NCI-H2081 treated with DMSO at 0.1 percent for 48 hours (cell line): ENCODE data around the gene RASSF7.
A peak's percentile ranks its signal among the peaks of the same experiment; 100 is the strongest.
"Not testable (repeated sequence)": the region's sequence is repeated elsewhere in the genome, so short reads cannot be mapped to it uniquely, and the experiment has no call there.

Source experiments
- DNase-seq: peaks from one replicate; lab custom pipeline; 2025; lab: John Stamatoyannopoulos, UW

RASSF7 gene, protein sequence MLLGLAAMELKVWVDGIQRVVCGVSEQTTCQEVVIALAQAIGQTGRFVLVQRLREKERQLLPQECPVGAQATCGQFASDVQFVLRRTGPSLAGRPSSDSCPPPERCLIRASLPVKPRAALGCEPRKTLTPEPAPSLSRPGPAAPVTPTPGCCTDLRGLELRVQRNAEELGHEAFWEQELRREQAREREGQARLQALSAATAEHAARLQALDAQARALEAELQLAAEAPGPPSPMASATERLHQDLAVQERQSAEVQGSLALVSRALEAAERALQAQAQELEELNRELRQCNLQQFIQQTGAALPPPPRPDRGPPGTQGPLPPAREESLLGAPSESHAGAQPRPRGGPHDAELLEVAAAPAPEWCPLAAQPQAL

DNA sequence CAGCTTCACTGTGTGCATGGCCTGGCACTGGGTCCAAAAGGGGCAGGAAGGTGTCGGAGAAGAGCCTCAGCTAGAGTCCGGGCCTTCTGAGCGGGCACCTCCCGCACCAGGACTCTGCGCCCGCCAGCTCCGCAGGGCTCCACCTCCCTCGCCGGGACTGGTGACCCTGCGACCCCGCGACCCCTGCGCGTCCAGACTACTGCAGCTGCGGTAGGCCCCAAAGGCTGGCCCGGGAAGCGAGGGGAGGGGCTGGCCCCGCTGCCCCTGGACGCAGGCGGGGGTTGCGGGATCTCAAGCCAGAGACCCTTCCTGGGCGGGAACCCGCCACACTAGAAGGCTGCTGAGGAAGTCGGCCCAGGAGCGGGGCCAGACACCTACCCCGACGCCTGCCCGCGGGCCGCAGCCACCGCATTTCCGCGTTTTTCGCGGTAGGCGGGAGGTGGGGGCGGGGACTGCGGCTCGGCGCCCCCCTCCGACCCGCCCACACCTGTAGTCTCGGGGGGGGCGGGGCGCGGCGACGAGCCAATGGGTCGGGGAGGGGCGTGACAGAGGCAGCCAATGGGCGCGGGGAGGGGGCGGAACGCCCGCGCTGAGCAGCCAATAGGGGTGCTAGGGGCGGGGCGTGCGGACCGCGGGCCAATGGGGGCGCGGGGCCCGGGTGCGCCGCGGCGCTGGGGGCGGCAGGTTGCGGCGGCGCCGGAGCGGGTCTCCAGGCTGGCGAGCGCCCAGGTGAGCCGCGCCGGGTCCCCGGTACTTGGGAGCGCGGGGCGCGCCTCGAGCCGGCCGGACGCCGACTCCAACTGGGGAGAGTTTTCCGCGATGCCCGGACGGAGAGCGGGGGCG, at the start of gene RASSF7, which contains the start of gene LMNTD2:
RASSF7 (plus strand) TSS at position 666 of the 843 bp plus-strand sequence. CDS start 799 bp downstream, outside the sequence.
LMNTD2 (minus strand) TSS at position 434 of the 843 bp plus-strand sequence; CDS start at position 412, 22 bp downstream.
- DNase-seq, result peak; percentile 15

DNA sequence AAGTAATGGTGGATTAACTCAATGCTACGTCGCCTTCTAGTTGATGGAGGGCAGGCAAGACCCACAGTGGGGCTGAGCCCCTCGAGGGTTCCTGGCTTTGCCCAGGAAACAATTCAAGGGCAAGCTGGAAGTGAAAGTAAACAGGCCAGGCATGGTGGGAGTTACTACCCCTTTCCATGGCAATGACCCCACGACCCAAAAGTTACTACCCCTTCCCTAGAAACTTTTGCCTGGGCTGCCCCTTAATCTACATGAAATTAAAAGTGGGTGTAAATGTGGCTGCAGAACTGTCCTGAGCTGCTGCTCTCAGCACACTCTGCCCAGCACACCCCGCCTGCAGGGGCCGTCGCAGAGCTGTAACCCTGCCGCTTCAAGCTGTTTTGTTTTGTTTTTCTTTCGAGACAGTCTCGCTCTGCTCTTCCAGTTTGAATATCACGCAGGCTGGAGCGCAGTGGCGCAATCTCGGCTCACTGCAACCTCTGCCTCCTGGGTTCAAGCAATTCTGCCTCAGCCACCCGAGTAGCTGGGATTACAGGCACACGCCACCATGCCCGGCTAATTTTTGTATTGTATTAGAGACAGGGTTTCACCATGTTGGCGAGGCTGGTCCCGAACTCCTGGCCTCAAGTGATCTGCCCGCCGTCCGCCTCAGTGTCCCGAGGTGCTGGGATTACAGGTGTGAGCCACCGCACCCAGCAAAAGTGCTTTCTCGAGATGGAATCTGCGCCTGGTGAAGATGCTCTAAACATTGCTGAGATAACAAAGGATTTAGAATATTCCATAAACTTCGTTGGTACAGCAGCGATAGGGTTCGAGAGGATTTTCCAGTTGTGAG, 47.8 kb upstream of the RASSF7 start:
- DNase-seq, result no peak

DNA sequence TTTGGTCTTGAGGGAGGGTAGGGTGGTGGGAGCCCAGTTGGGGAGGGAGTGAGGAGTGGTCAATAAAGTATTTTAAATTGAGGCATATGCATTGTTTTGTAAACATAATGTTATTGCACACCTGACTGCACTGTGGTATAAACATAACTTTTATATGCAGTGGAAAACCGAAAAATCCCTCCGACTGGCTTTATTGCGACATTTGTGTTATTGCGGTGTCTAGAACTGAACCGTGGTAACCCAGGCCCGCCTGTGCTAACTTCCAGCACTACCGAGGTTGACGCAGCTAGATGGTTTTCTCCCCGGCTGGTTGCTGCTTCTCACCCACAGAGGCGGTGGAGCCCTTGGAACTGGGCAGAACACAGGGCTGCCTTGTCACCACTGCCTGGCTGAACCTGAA, 46.2 kb upstream of the RASSF7 start:
- DNase-seq, result no peak

DNA sequence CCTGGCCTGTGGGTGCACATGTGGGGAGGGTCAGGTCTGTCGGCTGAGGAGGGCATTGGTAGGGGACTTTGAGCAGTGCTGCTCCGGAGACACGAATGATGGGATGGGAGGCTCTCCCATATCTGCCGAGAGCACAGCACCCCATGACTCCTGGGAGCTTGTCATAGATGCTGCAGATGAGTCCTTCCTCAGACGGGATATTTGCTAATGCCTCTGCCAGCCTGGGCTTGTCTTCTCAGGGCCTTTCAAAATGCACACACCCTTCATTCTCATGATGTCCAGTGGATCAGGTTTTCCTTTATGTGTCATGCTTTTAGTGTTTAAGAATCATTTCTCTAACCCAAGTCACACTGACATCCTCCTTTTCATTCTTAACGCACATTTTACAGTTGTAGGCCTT, 45.6 kb upstream of the RASSF7 start:
- DNase-seq, result no peak

GRCh38 chr11:516400-516799, 44.4 kb upstream of the RASSF7 start:
- no peak for DNase-seq

DNA sequence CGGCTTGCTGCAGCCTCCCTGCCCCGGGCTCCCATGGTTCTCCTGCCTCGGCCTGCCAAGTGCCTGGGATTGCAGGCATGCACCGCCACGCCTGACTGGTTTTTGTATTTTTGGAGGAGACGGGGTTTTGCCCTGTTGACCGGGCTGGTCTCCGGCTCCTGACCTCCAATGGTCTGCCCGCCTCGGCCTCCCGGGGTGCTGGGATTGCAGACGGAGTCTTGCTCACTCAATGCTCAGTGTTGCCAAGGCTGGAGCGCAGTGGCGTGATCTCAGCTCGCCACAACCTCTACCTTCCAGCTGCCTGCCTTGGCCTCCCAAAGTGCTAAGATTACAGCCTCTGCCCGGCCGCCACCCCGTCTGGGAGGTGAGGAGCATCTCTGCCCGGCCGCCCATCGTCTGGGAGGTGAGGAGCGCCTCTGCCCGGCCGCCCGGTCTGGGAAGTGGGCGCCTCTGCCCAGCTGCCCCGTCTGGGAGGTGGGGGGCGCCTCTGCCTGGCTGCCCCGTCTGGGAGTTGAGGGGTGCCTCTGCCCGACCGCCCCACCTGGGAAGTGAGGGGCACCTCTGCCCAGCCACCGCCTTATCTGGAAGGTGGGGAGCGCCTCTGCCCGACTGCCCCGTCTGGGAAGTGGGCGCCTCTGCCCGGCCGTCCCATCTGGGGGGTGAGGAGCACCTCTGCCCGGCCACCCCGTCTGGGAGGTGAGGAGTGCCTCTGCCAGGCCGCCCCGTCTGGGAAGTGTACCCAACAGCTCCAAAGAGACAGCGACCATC, 43.7 kb upstream of the RASSF7 start:
- DNase-seq, result not testable (repeated sequence)

DNA sequence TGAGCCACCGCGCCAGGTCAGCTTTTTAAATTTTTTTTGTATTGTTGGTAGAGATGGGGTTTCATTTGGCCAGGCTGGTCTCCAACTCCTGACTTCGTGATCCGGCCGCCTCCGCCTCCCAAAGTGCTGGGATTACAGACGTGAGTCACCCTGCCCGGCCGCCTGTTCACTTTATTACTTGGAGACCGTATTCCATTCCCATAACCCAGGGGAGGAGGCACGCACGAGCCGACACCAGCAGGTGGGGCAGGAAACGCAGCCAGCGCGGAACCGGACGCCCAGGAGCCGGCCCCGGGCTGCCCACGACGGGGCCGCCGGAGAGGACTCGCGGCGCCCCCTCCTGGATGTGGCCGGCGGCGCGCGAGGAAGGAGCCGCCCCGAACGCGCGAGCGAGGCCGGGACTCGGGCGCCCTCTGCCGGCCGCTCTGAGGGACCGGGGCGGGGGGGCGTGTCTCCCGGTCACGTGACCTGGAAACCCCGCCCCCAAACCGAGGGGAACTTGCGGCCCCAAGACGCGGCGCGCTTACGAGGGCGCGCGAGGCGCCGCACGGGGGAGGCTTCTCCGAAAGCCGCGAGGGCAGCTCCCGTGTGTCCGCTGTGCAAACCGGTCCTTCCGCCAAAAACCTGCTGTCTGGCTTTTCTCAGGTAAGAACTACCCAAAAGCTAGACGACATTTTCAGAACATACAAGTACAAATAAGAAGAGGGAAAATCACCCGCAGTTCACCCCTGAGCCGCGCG, 42.1 kb upstream of the RASSF7 start:
- DNase-seq, result no peak

DNA sequence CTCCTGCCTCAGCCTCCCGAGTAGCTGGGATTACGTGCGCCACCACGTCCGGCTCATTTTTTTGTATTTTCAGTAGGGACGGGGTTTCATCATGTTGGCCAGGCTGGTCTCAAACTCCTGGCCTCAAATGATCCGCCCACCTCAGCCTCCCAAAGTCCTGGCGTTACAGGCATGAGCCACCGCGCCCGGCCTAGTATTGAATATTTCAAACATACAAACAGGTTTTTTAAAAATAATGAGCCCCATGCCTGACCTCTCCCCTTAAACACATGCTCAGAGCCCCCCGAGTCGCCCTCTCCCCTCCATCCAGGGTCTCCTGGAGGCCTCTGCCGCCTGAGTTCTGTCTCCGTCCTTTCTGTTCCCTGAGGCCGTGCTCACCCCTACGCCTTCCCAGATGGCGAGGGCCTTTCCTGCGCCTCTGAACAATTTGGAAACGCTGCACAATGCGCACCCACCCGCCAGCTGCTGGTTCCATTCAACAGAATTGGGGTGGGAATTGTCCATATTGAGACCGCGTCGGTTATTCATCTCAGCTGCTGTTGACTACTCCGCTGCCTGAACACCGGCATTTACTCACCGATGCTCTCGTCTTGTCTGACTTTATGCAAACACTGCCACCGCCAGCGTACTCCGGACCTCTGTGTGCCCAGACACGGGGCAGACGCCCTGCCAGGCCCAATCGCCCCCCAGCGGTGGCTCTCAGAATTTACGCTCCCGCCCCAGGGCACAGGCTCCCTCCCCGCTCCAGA, 40.2 kb upstream of the RASSF7 start:
- no peak for DNase-seq

DNA sequence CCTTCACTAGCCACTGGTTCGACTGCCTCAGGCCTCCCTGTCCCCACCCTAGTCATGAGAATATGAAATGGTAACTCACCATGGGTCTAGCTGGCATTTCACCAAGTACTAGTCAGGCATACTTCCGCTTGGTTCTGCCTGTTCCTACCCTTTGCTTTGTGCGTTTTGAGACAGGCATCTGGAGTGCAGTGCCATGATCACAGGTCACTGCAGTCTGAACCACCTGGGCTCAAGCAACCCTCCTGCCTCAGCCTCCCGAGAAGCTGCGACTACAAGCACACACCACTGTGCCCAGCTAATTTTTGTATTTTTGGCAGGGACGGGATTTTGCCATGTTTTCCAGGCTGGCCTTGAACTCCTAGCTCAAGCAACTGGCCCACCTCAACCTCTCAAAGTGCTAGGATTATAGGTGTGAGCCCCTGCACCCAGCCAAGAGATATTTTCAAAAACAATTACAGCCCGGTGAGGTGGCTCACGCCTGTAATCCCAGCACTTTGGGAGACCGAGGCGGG, 39.5 kb upstream of the RASSF7 start:
- DNase-seq, result no peak

DNA sequence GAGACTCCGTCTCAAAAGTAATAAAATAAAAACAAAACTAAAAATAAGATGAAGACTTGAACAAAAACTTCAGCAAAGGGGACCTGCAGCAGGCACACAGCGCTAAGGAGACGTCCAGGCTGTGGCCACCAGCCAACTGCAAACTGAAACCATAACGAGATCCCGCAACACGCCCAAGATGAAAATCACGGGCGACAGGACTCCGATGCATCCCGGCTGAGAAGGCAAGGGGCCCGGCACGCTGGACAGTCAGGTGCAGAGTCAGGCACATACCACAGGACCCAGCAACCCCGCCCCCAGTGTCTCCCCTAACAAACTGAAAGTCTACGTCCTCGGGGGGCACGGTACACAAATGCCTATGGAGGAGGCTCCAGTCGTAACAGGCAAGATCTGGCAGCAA, 34.6 kb upstream of the RASSF7 start:
- DNase-seq, result no peak

GRCh38 chr11:528166-528814, 32.5 kb upstream of the RASSF7 start:
- no peak for DNase-seq

DNA sequence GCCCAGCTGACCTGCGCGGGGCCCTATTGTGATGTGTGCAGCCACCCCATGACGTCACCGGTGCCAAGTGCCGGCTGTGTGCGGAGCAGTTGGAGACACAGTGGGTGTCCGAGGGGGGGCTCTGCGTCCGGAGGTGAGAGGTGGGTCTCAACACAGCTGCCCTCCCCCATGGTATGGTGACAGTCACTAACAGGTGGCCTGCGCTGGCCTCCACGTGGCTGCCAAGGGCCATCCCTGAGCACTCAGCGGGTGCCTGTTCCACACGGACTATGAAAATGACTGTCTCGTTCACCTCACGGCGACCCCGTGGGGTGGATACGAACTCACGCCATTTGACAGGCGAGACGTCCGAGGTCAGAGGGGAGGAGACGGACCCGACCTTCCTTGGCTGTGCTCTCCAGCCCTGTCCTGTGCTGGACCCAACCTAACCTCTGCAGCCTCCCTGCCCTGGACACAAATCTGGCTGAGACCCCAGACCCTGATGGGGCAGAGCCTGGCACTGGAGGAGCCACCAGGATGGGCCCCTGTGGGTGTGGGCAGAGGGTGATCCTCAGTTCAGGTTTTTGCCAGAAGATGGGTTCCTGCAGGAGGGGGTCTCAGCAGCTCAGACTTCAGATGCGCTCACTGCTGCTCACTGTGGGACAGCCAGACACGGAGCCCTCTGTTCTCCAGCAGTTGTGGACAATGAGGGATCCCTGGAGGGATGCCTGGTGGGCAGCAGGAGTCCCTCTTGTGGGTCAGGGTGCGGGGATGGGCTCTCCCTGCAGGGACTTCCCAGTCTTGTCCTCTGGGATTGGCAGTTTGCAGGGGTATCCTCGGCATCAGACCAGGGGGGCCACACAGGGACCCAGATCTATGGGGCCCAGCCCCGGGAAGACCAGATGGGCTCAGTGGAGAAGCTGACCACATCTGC, 31.7 kb upstream of the RASSF7 start:
- no peak for DNase-seq

DNA sequence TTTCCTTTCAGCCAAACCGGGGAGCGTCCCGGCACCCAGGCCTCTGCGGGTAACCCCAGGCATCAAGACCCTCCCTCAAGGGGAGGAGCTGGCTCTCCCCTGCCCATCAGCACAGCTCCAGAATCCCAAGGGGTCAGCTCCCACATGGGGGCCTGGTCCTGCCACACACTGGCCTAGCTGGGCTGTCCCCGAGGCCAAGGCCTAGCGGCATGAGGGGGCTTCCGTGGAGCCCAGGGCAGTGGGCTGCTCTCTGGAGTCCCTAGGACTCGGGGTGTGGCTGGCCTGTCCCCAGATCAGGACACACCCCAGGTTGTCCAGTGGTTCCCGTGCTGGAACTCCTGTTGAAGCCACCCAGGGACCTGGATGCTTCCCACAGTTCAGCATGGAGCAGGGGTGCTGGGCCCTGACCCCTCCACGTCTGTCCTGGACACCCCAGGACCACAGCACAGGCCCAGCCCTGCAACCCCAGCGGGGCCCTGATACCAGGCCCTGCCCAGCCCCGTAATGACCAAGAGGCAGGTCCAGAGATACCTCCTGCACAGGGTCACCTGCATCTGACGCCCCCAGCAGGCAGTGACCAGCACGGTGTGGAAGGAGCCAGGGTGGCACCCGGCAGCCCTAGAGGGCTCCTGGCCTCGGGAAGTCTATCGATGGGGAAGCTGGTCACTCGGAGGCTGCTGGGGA, 30.9 kb upstream of the RASSF7 start:
- DNase-seq, result no peak

GRCh38 chr11:530960-531831, 29.6 kb upstream of the RASSF7 start:
- no peak for DNase-seq

GRCh38 chr11:531919-532526, 28.7 kb upstream of the RASSF7 start:
- no peak for DNase-seq

GRCh38 chr11:532527-532985, 28.2 kb upstream of the RASSF7 start:
- DNase-seq, result no peak
